ENCODE results near the gene NUP93.

NUP93 gene

GRCh38 chr16:56748826-56749225 is 18.9 kb downstream of the NUP93 start:
- TF ChIP-seq CTCF (IDR thresholded peaks at IDR 0.05; ENCODE audit: control insufficient read depth, extremely low read depth, insufficient read depth) = no peak
- no peak for DNase-seq (ENCODE audit: low read depth)
- peak overlapping the region; percentile 25; the same call in 1 of the 2 replicates for H3K4me3 ChIP-seq (ENCODE audit: low read depth, low read length)

GRCh38 chr16:56749672-56750491 is 20.0 kb downstream of the NUP93 start:
- no peak overlapping the region for H3K4me3 ChIP-seq (ENCODE audit: low read depth, low read length)
- DNase-seq (ENCODE audit: low read depth) = no peak
- no peak for TF ChIP-seq CTCF (IDR thresholded peaks at IDR 0.05; ENCODE audit: control insufficient read depth, extremely low read depth, insufficient read depth)

- H3K4me3 ChIP-seq (ENCODE audit: low read depth, low read length) = no peak overlapping the region
- no peak for TF ChIP-seq CTCF (IDR thresholded peaks at IDR 0.05; ENCODE audit: control insufficient read depth, extremely low read depth, insufficient read depth)
- DNase-seq (ENCODE audit: low read depth) = no peak
Measured at GRCh38 chr16:56753410-56753809, 23.5 kb downstream of the NUP93 start.

GRCh38 chr16:56755038-56755437 is 25.1 kb downstream of the NUP93 start:
- no peak overlapping the region for H3K4me3 ChIP-seq (ENCODE audit: low read depth, low read length)
- no peak for TF ChIP-seq CTCF (IDR thresholded peaks at IDR 0.05; ENCODE audit: control insufficient read depth, extremely low read depth, insufficient read depth)
- DNase-seq (ENCODE audit: low read depth) = no peak

- DNase-seq (ENCODE audit: low read depth) = no peak
- no peak for TF ChIP-seq CTCF (IDR thresholded peaks at IDR 0.05; ENCODE audit: control insufficient read depth, extremely low read depth, insufficient read depth)
- no peak overlapping the region for H3K4me3 ChIP-seq (ENCODE audit: low read depth, low read length)
Measured at GRCh38 chr16:56758432-56758831, 28.5 kb downstream of the NUP93 start.

- DNase-seq (ENCODE audit: low read depth) = no peak
- H3K4me3 ChIP-seq (ENCODE audit: low read depth, low read length) = no peak overlapping the region
Measured at GRCh38 chr16:56758930-56759329, 29.0 kb downstream of the NUP93 start.

More at GRCh38 chr16:56758930-56759329, 29.0 kb downstream of the NUP93 start:
- no peak for TF ChIP-seq CTCF (IDR thresholded peaks at IDR 0.05; ENCODE audit: control insufficient read depth, extremely low read depth, insufficient read depth)
